NB4 (cell line): ENCODE data around the gene IQGAP1.
"Not testable (repeated sequence)": the region's sequence is repeated elsewhere in the genome, so short reads cannot be mapped to it uniquely, and the experiment has no call there.

Source experiments
- DNase-seq: peaks from one replicate; pipeline ENCODE4 v3.0.0; 2010; ENCODE audit warnings: low read depth
- H3K4me3 ChIP-seq: one replicate; pipeline ENCODE4 v1.5.1; 2011; ENCODE audit warnings: mild to moderate bottlenecking, low read depth, low read length, moderate library complexity
- CTCF ChIP-seq: IDR thresholded peaks from one replicate; pipeline ENCODE4 v1.5.1; 2012; ENCODE audit warnings: low read depth, low read length
- MAX ChIP-seq: IDR thresholded peaks from 2 replicates; pipeline ENCODE4 v1.6.1; 2011; ENCODE audit warnings: low read depth, low read length
- MYC ChIP-seq: IDR thresholded peaks from 2 replicates; pipeline ENCODE4 v1.6.1; 2011; ENCODE audit warnings: low read depth, low read length
- POLR2A ChIP-seq: IDR thresholded peaks from 2 replicates; pipeline ENCODE4 v1.6.1; 2011; ENCODE audit warnings: mild to moderate bottlenecking; ENCODE audit not compliant: insufficient read length; ENCODE audit errors: extremely low read depth

The IQGAP1 gene

GRCh38 chr15:90523373-90523772 is 135.3 kb downstream of the IQGAP1 start:
- no peak for TF ChIP-seq POLR2A
- no peak for TF ChIP-seq CTCF
- TF ChIP-seq MYC, result no peak
- no peak for TF ChIP-seq MAX
- no peak for DNase-seq
- H3K4me3 ChIP-seq, result no peak overlapping the region

- DNase-seq, H3K4me3 ChIP-seq: not testable (repeated sequence)
Measured at GRCh38 chr15:90524018-90524803, 136.2 kb downstream of the IQGAP1 start.

- no peak overlapping the region for H3K4me3 ChIP-seq
- no peak for DNase-seq
- no peak for TF ChIP-seq MYC
- no peak for TF ChIP-seq CTCF
- no peak for TF ChIP-seq MAX
- no peak for TF ChIP-seq POLR2A
Measured at GRCh38 chr15:90529011-90529370, 140.9 kb downstream of the IQGAP1 start.

GRCh38 chr15:90529371-90530249 is 141.6 kb downstream of the IQGAP1 start, which contains the start of gene CRTC3:
Gene CRTC3 (plus strand): TSS chr15:90529923. CDS start chr15:90530072, 149 bp downstream.
- no peak for TF ChIP-seq CTCF
- 0 out of 2 replicates have a peak, but pooled peaks have one; percentile 4 for TF ChIP-seq MAX
- TF ChIP-seq MYC, result no peak; the same call in 1 of the 2 replicates
- peak; percentile 54 for TF ChIP-seq POLR2A

GRCh38 chr15:90530250-90531051 is 142.4 kb downstream of the IQGAP1 start:
- no peak for TF ChIP-seq CTCF
- peak; percentile 42 for TF ChIP-seq MAX
- peak overlapping the region; percentile 72 for H3K4me3 ChIP-seq
- peak; percentile 68 for DNase-seq

More at GRCh38 chr15:90529371-90530249, 141.6 kb downstream of the IQGAP1 start, which contains the start of gene CRTC3:
- peak; percentile 72 for DNase-seq
- H3K4me3 ChIP-seq, result peak within 1 kb of the TSS; percentile 72

- no peak for DNase-seq
Measured at GRCh38 chr15:90531147-90531546, 143.1 kb downstream of the IQGAP1 start.

More at GRCh38 chr15:90531147-90531546, 143.1 kb downstream of the IQGAP1 start:
- no peak for TF ChIP-seq CTCF
- H3K4me3 ChIP-seq, result peak overlapping the region; percentile 72
